HG03354 (cell line): Measurements from ENCODE around the gene PTGFRN.
"Not testable (repeated sequence)": the region's sequence is repeated elsewhere in the genome, so short reads cannot be mapped to it uniquely, and the experiment has no call there.

ENCODE experiments used
- ATAC-seq: cut with Tn5 transposase; IDR thresholded peaks from one replicate; pipeline ENCODE4 v1.9.1; 2021; ENCODE audit warnings: mild to moderate bottlenecking; ENCODE audit not compliant: unreplicated experiment, poor library complexity, severe bottlenecking

The PTGFRN gene

GRCh38 chr1:116909512-116910378 is at the start of gene PTGFRN:
TSS of gene PTGFRN (plus strand) at chr1:116909916. CDS start at chr1:116910204, 288 bp downstream.
- ATAC-seq: no peak

GRCh38 chr1:116860167-116860566 is 49.5 kb upstream of the PTGFRN start:
- not testable (repeated sequence) for ATAC-seq

GRCh38 chr1:116861137-116861536 is 48.6 kb upstream of the PTGFRN start:
- ATAC-seq: no peak

- not testable (repeated sequence) for ATAC-seq
Measured at GRCh38 chr1:116863031-116863430, 46.7 kb upstream of the PTGFRN start.

- ATAC-seq: not testable (repeated sequence)
Measured at GRCh38 chr1:116866478-116866877, 43.2 kb upstream of the PTGFRN start.

- no peak for ATAC-seq
Measured at GRCh38 chr1:116868385-116868784, 41.3 kb upstream of the PTGFRN start.

GRCh38 chr1:116869611-116870010 is 40.1 kb upstream of the PTGFRN start:
- ATAC-seq: no peak

- no peak for ATAC-seq
Measured at GRCh38 chr1:116870300-116870699, 39.4 kb upstream of the PTGFRN start.

- ATAC-seq: no peak
Measured at GRCh38 chr1:116871779-116872146, 38.0 kb upstream of the PTGFRN start.

- no peak for ATAC-seq
Measured at GRCh38 chr1:116873680-116874271, 35.9 kb upstream of the PTGFRN start.

GRCh38 chr1:116874733-116875249 is 34.9 kb upstream of the PTGFRN start:
- ATAC-seq: no peak

- ATAC-seq: no peak
Measured at GRCh38 chr1:116875391-116875790, 34.3 kb upstream of the PTGFRN start.

- ATAC-seq: not testable (repeated sequence)
Measured at GRCh38 chr1:116875946-116876345, 33.8 kb upstream of the PTGFRN start.

GRCh38 chr1:116877141-116877818 is 32.4 kb upstream of the PTGFRN start:
- no peak for ATAC-seq

GRCh38 chr1:116878804-116879477 is 30.8 kb upstream of the PTGFRN start:
- ATAC-seq: peak; percentile 47

GRCh38 chr1:116879478-116880133 is 30.1 kb upstream of the PTGFRN start:
- ATAC-seq: peak; percentile 28

- no peak for ATAC-seq
Measured at GRCh38 chr1:116880917-116881316, 28.8 kb upstream of the PTGFRN start.

GRCh38 chr1:116881879-116882520 is 27.7 kb upstream of the PTGFRN start:
- peak; percentile 41 for ATAC-seq

- no peak for ATAC-seq
Measured at GRCh38 chr1:116882866-116883265, 26.9 kb upstream of the PTGFRN start.
